ENCODE measurements around the gene LDLRAD3. TPM values are rescaled to one million over a fixed set of nuclear protein-coding genes. Genes with fewer than 3 reads are reported as not detected.

LDLRAD3 gene
- polyA plus RNA-seq, 1 of the 3 experiments (the other 2 are of a cell fraction): 10.6 TPM

DNA sequence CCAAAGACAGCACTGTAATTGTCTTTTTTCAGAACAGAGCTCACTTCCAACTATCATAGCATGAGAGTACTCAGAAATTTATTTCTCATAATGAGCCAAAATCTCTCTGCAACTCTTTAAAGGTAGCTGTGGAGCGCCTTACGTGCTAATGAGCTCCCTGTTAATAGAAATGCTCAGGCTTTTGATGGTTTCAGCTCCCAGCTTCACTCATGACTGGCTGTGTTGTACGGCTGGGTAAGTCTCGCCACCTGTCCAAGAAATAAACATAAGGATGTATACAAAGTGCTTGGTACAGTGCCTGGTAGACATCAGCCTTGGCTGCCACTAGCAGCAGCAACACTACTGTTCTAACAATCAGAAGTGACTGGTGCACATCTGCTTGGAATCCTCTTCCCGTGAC is 109.4 kb downstream of the LDLRAD3 start:
- no peak overlapping the region for H3K27ac ChIP-seq (ENCODE audit: low read depth in 2 of 2, low read length in 1 of 2)
- no peaks in the 10 kb centered on the region for H4K20me1 ChIP-seq (ENCODE audit: insufficient read depth)
- DNase-seq: no peak
- CTCF ChIA-PET: interaction anchor here (2.9 kb wide), 1 partner anchor 231 kb away, joined by 11 read pairs; no protein-coding TSS in a partner anchor
- POLR2A ChIA-PET: no interaction called here
- H3F3A ChIP-seq (replicated peaks; ENCODE audit: insufficient read depth): no peaks in the 10 kb centered on the region
- WGBS (ENCODE audit: low lambda C conversion rate): 96% methylated on average over 5 of the region's 5 CpGs
- no peak overlapping the region for H3K4me2 ChIP-seq
- no peak overlapping the region for H3K4me3 ChIP-seq (ENCODE audit: low read depth in 2 of 2, low read length in 1 of 2)
- H2AFZ ChIP-seq (ENCODE audit: low read depth): no peak overlapping the region
- no peaks in the 10 kb centered on the region for H3K9me3 ChIP-seq
- H3K79me2 ChIP-seq (ENCODE audit: insufficient read depth): no peaks in the 10 kb centered on the region
- H3K9me2 ChIP-seq: no peaks in the 10 kb centered on the region
- H3K9ac ChIP-seq: no peak overlapping the region
- TF ChIP-seq POLR2AphosphoS5 (IDR thresholded peaks at IDR 0.05; ENCODE audit: low read depth, low read length) (no peak), MAX (IDR thresholded peaks at IDR 0.05; ENCODE audit: low read depth) (no peak), SMC3 (IDR thresholded peaks at IDR 0.05; ENCODE audit: low read depth, low read length) (no peak)
- H3K27me3 ChIP-seq (ENCODE audit: insufficient read depth): no peaks in the 10 kb centered on the region
- H3K4me1 ChIP-seq (ENCODE audit: control insufficient read depth in 1 of 2, insufficient read depth in 2 of 2, low read depth in 1 of 2, low read length in 1 of 2): peaks cover 0 to 13% of the 10 kb centered on the region in 2 experiments; a peak in 2 of 4 replicates
- no peaks in the 10 kb centered on the region for H3K36me3 ChIP-seq (replicated peaks in 1 of 2; ENCODE audit: control insufficient read depth in 1 of 2, insufficient read depth in 2 of 2, low read length in 1 of 2)

DNA sequence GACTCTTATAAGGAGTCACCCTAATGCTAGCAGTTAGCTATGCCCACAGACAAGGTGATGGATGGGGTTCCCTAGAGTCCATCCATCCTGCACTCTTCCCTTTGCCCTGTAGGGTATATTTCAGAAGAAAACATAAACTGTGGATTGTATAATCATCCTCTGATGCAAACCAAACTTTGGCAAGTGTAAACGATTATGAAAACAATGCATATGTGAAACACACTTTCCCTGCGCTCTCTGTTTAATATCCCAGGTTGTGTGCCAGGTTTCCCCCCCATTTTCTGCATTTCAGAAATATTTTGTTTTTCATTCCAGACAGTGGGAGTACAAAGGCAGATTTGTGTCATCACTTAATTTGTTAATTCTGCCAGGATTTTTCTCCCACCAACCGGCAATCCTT is 110.0 kb downstream of the LDLRAD3 start:
- H3K9me2 ChIP-seq: no peaks in the 10 kb centered on the region
- no peaks in the 10 kb centered on the region for H3K9me3 ChIP-seq
- no peak overlapping the region for H3K4me3 ChIP-seq (ENCODE audit: low read depth in 2 of 2, low read length in 1 of 2)
- no peaks in the 10 kb centered on the region for H3K36me3 ChIP-seq (replicated peaks in 1 of 2; ENCODE audit: control insufficient read depth in 1 of 2, insufficient read depth in 2 of 2, low read length in 1 of 2)
- H3K9ac ChIP-seq: no peak overlapping the region
- 95% methylated on average over 3 of the region's 3 CpGs for whole genome bisulfite sequencing (ENCODE audit: low lambda C conversion rate)
- no peaks in the 10 kb centered on the region for H3F3A ChIP-seq (replicated peaks; ENCODE audit: insufficient read depth)
- POLR2A ChIA-PET: no interaction called here
- H3K4me1 ChIP-seq (ENCODE audit: control insufficient read depth in 1 of 2, insufficient read depth in 2 of 2, low read depth in 1 of 2, low read length in 1 of 2): peaks cover 0 to 8% of the 10 kb centered on the region in 2 experiments; a peak in 2 of 4 replicates
- H3K27me3 ChIP-seq (ENCODE audit: insufficient read depth): no peaks in the 10 kb centered on the region
- CTCF ChIA-PET: interaction anchor here (3.1 kb wide), 1 partner anchor 231 kb away, joined by 21 read pairs; no protein-coding TSS in a partner anchor
- H3K79me2 ChIP-seq (ENCODE audit: insufficient read depth): no peaks in the 10 kb centered on the region
- H3K4me2 ChIP-seq: no peak overlapping the region
- H4K20me1 ChIP-seq (ENCODE audit: insufficient read depth): no peaks in the 10 kb centered on the region
- no peak overlapping the region for H2AFZ ChIP-seq (ENCODE audit: low read depth)
- H3K27ac ChIP-seq (ENCODE audit: low read depth in 2 of 2, low read length in 1 of 2): no peak overlapping the region
- DNase-seq: no peak
- no peak for TF ChIP-seq REST (IDR thresholded peaks at IDR 0.05; ENCODE audit: low read depth, low read length)
- no peak for TF ChIP-seq RAD21 (IDR thresholded peaks at IDR 0.05; ENCODE audit: low read length)
- TF ChIP-seq RXRA (IDR thresholded peaks at IDR 0.05; ENCODE audit: borderline replicate concordance, low read depth): no peak
- no peak for TF ChIP-seq GABPA (IDR thresholded peaks at IDR 0.05; ENCODE audit: low read depth)
- no peak for TF ChIP-seq FOSL2 (IDR thresholded peaks at IDR 0.05; ENCODE audit: borderline replicate concordance, low read depth)
- no peak for TF ChIP-seq FOXM1 (IDR thresholded peaks at IDR 0.05; ENCODE audit: low read depth)

Measured in SK-N-SH (cell line).